SW480 (cell line): ENCODE results near the gene COLEC12.

Source experiments
- DNase-seq: peaks from one replicate; pipeline ENCODE4 v3.0.0-alpha.2; 2016; ENCODE audit warnings: low spot score

COLEC12 gene

GRCh38 chr18:275486-275885 lies 225.0 kb downstream of the COLEC12 start:
- DNase-seq: no peak

- DNase-seq: no peak
Observed at GRCh38 chr18:274313-274712, 226.2 kb downstream of the COLEC12 start.

- no peak for DNase-seq
Observed at GRCh38 chr18:273525-273924, 227.0 kb downstream of the COLEC12 start.

- no peak for DNase-seq
Observed at GRCh38 chr18:272650-273049, 227.9 kb downstream of the COLEC12 start.

GRCh38 chr18:269480-270095 lies 230.9 kb downstream of the COLEC12 start:
- no peak for DNase-seq

GRCh38 chr18:267688-268552 lies 232.6 kb downstream of the COLEC12 start, which contains the start of gene THOC1:
TSS of gene THOC1 (minus strand) at chr18:268047. CDS start at chr18:268019, 28 bp downstream.
- peak; percentile 91 for DNase-seq

GRCh38 chr18:267380-267687 lies 233.2 kb downstream of the COLEC12 start:
- peak; percentile 35 for DNase-seq
